SKM-1 treated with dmso at 0.1 percent for 144 hours (cell line): ENCODE results near the gene CREM.
"Not testable (repeated sequence)": the region's sequence is repeated elsewhere in the genome, so short reads cannot be mapped to it uniquely, and the experiment has no call there.

Source experiments
- DNase-seq: peaks from one replicate; lab custom pipeline; 2025; ENCODE audit not compliant: unreplicated experiment; lab: John Stamatoyannopoulos, UW

The CREM gene

GRCh38 chr10:35126530-35127288 is at the start of gene CREM:
TSS of gene CREM (plus strand) at chr10:35126846. CDS start at chr10:35137836, 10,990 bp downstream.
- peak; percentile 78 for DNase-seq

- no peak for DNase-seq
These were observed 47.4 kb upstream of the CREM start for GRCh38 chr10:35079265-35079664.

GRCh38 chr10:35079763-35080162 is 46.9 kb upstream of the CREM start:
- no peak for DNase-seq

GRCh38 chr10:35080261-35080660 is 46.4 kb upstream of the CREM start:
- DNase-seq, result not testable (repeated sequence)

- DNase-seq, result no peak
These were observed 43.4 kb upstream of the CREM start for GRCh38 chr10:35083242-35083641.

GRCh38 chr10:35089611-35090161 is 37.0 kb upstream of the CREM start:
- no peak for DNase-seq

- peak; percentile 75 for DNase-seq
These were observed 36.3 kb upstream of the CREM start, which contains the start of gene CUL2 for GRCh38 chr10:35090162-35090954. TSS of gene CUL2 (minus strand) at chr10:35090341. CDS start at chr10:35071317, 19,024 bp downstream.

- no peak for DNase-seq
These were observed 34.5 kb upstream of the CREM start for GRCh38 chr10:35091994-35092790.

GRCh38 chr10:35092851-35093250 is 33.8 kb upstream of the CREM start:
- DNase-seq, result no peak

GRCh38 chr10:35096312-35096711 is 30.3 kb upstream of the CREM start:
- no peak for DNase-seq

- DNase-seq, result no peak
These were observed 29.1 kb upstream of the CREM start for GRCh38 chr10:35097510-35097909.

- DNase-seq, result no peak
These were observed 22.8 kb upstream of the CREM start for GRCh38 chr10:35103882-35104281.

GRCh38 chr10:35112571-35112970 is 14.1 kb upstream of the CREM start:
- no peak for DNase-seq

- no peak for DNase-seq
These were observed 7.3 kb upstream of the CREM start for GRCh38 chr10:35119378-35119777.

GRCh38 chr10:35124540-35124939 is 2.1 kb upstream of the CREM start:
- no peak for DNase-seq

GRCh38 chr10:35126062-35126529 is 550 bp upstream of the CREM start:
- DNase-seq, result no peak

- no peak for DNase-seq
These were observed 744 bp downstream of the CREM start for GRCh38 chr10:35127289-35127891.

- DNase-seq, result no peak
These were observed 2.6 kb downstream of the CREM start for GRCh38 chr10:35129185-35129674.

- DNase-seq, result no peak
These were observed 4.0 kb downstream of the CREM start for GRCh38 chr10:35130663-35131062.

- no peak for DNase-seq
These were observed 6.1 kb downstream of the CREM start for GRCh38 chr10:35132727-35133126.
